ENCODE data around the gene CHCHD6. TPM values are rescaled to one million over a fixed set of nuclear protein-coding genes. Genes with fewer than 3 reads are reported as not detected.
A peak's percentile ranks its signal among the peaks of the same experiment; 100 is the strongest.

The CHCHD6 gene
- polyA plus RNA-seq, 3 donors: 16.0 to 23.8 (median 21.9) TPM

- DNase-seq: no peak
Observed at GRCh38 chr3:126666658-126667528, 37.1 kb upstream of the CHCHD6 start.

GRCh38 chr3:126667631-126668449 lies 36.2 kb upstream of the CHCHD6 start:
- DNase-seq: no peak

GRCh38 chr3:126668450-126669401 lies 35.3 kb upstream of the CHCHD6 start:
- no peak for DNase-seq

GRCh38 chr3:126671521-126671920 lies 32.5 kb upstream of the CHCHD6 start:
- no peak for DNase-seq

GRCh38 chr3:126672340-126672739 lies 31.7 kb upstream of the CHCHD6 start:
- DNase-seq: no peak

DNA sequence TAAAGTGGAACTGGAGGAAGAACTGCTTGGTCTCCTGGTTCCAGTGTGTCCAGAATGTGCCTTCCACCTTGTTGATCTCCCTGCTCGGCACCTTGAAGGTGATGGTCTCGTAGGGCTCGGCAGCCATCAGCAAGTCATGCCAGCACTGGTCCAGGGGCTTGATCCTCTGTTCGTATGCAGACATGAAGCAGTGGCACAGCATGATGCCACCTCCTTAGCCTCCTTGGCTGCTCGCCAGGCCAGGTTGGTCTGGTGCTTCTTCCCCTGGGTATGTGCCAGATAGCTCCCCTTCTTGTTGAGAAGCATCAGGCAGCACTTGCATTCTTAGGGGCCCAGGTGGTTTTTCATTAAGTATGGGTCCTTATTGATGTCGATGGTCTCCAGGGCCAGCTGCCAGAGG lies 31.3 kb upstream of the CHCHD6 start:
- no peak for DNase-seq

GRCh38 chr3:126676919-126677705 lies 26.9 kb upstream of the CHCHD6 start:
- DNase-seq: no peak

DNA sequence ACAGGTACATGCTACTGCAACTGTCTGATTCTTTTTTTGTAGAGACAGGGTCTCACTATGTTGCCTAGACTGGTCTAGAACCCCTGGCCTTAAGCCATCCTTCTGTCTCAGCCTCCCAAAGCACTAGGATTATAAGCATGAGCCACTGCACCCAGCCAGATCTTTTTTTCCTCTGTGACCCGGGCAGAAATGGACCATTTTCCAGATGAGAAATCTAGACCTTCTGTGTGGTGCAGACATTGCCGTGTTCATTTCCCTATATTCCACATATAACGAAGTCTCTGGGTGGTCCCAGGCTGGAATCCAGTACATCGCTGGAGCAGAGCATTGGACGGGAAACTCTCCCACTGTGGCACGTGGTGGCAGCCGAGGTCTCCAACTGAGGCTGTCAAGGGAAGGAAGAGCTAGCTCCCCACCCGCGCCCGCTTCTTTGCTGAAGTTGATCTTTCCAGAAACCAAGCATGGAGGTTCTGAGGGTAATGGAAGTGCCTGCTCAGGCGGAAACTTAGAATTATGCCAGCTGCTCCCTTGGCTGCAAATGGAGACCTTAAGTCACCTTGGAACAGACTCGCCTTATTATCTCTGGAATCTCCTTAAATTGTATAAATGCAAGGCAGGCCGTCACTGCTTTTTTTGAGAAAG lies 26.1 kb upstream of the CHCHD6 start:
- DNase-seq: no peak

GRCh38 chr3:126678693-126679317 lies 25.2 kb upstream of the CHCHD6 start:
- no peak for DNase-seq

DNA sequence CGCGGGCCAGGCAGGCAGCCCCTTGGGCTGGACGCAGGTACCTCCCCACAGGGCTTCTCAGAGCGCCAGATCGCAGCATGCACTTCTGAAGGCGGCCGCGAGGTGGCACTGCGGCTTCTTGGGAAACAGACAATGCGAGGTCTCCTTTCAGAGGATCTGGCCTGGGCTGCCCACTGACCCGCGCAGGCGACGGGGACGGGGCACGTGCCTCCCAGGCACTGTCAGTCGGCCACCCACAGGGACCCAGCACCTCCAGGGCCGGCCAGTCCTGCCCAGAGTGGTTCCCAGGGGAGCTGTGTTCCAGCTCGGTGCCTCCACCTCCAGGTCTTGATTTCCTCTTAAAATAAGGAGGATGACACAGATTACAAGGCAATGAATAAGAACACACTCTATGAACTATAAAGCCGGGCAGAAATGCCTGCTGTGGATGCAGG lies 24.7 kb upstream of the CHCHD6 start:
- DNase-seq: peak; percentile 74

DNA sequence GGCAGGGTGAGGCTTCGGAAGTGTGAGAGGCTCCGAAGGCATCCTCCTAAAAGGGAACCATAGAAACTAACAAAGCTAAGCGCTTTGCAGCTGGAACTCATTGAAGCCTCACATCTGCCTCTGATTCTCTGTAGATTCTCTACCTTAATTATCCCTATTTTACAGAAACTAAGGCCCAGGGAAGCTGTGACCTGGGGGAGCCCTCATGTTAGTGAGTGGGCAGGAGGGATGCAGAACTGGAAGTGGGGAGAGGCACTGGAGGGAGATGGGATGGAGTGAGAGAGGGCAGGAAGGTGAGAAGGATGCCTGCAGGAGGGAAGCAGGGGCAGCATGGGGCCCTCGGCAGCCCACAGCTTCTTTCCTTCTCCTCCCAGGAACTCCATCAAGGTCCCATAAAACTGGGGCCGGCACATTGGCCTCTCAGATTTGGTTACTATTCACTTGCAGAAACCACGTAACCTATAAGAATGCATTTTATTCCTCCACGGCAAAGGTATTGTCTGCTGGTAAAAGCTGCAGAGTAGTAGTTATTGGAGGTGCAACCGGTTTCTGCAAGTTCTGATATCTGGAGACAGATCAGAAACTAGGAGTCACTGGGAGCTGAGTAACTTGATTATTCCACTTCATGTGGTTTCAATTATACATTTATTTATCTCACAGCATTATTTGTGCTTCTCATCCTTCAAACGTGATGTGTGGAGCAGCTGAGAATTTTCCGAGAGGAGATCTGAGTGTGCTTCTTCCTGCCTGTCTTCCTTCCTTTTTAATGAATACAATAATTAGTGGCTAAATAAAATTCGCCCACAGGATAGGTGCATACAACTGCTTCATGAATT lies 24.0 kb upstream of the CHCHD6 start:
- DNase-seq: no peak

- no peak for DNase-seq
Observed at GRCh38 chr3:126680667-126681055, 23.4 kb upstream of the CHCHD6 start.

DNA sequence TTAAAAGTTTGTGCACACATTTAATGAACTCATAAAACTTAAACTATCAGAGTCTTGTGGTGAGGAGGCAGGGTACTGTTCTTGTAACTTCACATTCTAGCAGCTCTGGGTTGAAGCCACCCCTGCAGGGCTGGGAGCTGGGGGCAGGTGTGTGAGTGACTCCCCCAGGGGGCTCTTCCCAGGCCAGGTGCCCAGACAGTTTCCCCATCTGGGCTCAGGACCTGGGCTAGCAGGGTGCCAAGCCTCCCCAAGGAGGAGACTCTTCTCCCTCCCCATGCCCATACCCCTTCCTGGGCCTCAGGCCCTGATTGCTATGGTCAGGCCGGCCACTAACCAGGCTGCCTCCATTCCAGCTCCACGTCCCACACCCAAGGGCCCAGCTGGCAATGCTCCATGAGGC lies 22.0 kb upstream of the CHCHD6 start:
- no peak for DNase-seq

DNA sequence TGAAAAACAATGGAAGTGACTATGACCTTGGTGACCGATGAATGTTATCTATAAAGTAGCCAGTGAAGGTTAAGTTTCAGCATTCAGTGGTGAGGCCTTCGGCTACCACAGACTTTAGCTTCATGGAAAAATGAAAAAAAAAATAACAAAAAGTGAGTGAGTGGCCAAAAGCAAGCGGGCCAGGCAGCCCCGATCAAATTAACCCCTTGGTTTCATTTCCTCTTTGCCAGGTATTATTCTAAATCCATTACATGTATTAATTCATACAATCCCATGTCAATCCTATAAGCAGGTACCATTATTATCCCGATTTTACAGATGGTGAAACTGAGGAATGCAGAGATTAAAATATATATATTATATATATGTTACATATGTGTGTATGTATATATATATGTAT lies 21.0 kb upstream of the CHCHD6 start:
- no peak for DNase-seq

DNA sequence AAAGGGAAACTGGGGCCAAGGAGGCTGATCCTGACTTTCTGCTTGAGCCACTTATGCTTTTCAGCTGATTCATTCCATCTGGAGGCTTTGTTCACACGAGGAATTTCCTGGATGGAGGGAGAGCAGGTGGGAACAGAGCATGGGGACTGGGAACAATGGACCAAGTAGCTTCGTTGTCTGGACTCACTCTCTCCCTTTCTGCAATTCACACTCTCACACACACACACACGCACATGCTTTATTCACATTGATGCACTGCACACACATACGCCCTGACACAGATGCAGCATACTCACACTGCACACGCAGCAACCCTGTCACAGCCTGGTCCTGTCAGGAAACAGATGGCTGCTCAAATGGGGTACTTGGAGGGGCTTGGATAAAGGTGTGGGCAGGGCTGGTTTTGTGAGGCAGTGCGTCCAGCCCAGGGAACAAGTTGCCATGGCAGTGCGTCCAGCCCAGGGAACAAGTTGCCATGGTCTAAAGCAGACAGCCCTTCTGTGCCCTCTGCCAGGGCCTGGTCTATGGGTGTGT lies 19.8 kb upstream of the CHCHD6 start:
- DNase-seq: peak; percentile 51

- DNase-seq: no peak
Observed at GRCh38 chr3:126685021-126685420, 19.0 kb upstream of the CHCHD6 start.

DNA sequence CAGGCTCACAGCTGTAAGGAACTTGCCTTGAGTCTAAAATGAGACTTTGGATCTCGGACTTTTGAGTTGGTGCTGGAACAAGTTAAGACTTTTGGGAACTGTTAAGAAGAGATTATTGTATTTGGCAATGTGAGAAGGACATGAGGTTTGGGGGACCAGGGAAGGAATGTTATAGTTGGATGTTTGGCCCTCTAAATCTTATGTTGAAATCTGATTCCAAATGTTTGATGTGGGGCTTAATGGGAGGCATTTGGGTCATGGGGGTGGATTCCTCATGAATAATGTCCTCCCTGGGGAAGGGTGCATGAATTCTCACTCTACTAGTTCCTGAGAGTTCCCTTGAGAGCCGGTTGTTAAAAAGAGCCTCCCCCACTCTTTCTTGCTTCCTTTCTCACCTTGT lies 18.5 kb upstream of the CHCHD6 start:
- DNase-seq: peak; percentile 53

DNA sequence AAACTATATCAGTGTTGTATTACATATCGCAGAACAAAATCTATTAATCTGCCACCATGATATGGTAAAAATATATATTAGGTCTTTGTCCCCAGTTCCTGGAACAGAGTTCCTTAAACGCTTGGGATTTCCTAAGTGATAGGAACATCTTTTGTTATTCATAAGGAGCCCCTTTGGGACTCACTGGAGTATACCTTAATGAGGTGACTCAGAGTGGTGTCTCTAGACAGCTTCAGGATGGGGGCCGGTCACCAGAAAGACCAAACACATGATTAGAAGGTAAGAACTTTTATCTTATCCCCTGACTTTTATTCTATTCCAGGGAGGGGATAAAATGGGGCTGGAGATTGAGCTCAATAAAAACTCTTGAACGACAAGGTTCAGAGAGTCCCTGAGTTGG lies 12.3 kb upstream of the CHCHD6 start:
- no peak for DNase-seq

DNA sequence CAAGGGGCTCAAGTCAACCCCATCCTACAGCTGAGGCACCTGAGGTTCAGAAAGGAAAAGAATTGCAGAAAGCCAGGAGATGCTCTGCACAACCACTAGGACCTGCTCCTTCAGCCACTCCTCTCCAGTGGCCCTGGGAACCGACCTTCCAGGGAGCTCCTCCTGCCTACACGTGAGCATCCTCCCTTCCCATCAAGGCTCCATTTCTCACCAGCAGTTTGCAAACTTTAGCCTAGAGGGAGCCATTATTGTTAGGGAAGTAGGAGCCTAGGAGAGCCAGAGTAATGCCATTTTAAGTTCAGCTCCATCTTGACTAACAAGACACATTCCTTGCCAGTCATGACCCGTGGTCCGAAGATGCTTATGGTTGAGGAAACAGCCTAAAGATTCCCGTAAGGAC lies 11.2 kb upstream of the CHCHD6 start:
- no peak for DNase-seq
